Fibroblast of lung (primary cell): ENCODE measurements around the gene TRIAP1. TPM values are rescaled to one million over a fixed set of nuclear protein-coding genes. Genes with fewer than 3 reads are reported as not detected.
A peak's percentile ranks its signal among the peaks of the same experiment; 100 is the strongest.

Experiments
- DNase-seq, 2 donors: peaks; one replicate each; pipeline versions ENCODE4 v3.0.0 to v3.0.0-alpha.2; 2010; ENCODE audit warnings: low read depth in 2 of 2
- H2AFZ ChIP-seq: 2 replicates; pipeline ENCODE4 v1.5.1; 2012; ENCODE audit warnings: low read length, control low read depth, inconsistent platforms
- H3K27ac ChIP-seq: 2 replicates; pipeline ENCODE4 v1.5.1; 2011; ENCODE audit warnings: low read length, control low read depth; ENCODE audit not compliant: insufficient read depth
- H3K27me3 ChIP-seq: 2 replicates; pipeline ENCODE4 v1.5.1; 2011; ENCODE audit warnings: mild to moderate bottlenecking, low read length; ENCODE audit not compliant: control insufficient read depth, insufficient read depth
- H3K36me3 ChIP-seq: 2 replicates; pipeline ENCODE4 v1.5.1; 2011; ENCODE audit warnings: low read length; ENCODE audit not compliant: control insufficient read depth, insufficient read depth
- H3K4me1 ChIP-seq: 2 replicates; pipeline ENCODE4 v1.5.1; 2011; ENCODE audit warnings: low read length; ENCODE audit not compliant: control insufficient read depth, insufficient read depth; ENCODE audit errors: extremely low read depth
- H3K4me2 ChIP-seq: 2 replicates; pipeline ENCODE4 v1.5.1; 2011; ENCODE audit warnings: low read length, control low read depth; ENCODE audit not compliant: insufficient read depth; ENCODE audit errors: extremely low read depth
- H3K4me3 ChIP-seq, 4 experiments: fragments of 200-600 bp in 1 of 4; sonication (generic) in 1 of 4; replicated peaks in 1 of 4; 2 replicates each; pipeline ENCODE4 v1.5.1; 2011 to 2016; ENCODE audit warnings: low read length in 4 of 4, low read depth in 3 of 4, mild to moderate bottlenecking in 3 of 4, control low read depth in 2 of 4, inconsistent platforms in 1 of 4, mixed read lengths in 1 of 4; ENCODE audit not compliant: insufficient read depth in 1 of 4; ENCODE audit errors: control extremely low read depth in 1 of 4
- H3K79me2 ChIP-seq: 2 replicates; pipeline ENCODE4 v1.5.1; 2012; ENCODE audit warnings: mild to moderate bottlenecking, low read length, inconsistent platforms; ENCODE audit not compliant: control insufficient read depth, insufficient read depth
- H3K9ac ChIP-seq: 2 replicates; pipeline ENCODE4 v1.5.1; 2011; ENCODE audit warnings: mild to moderate bottlenecking, low read length, control low read depth; ENCODE audit not compliant: insufficient read depth
- H3K9me3 ChIP-seq: 2 replicates; pipeline ENCODE4 v1.5.1; 2012; ENCODE audit warnings: low read depth, low read length; ENCODE audit not compliant: control insufficient read depth, insufficient read depth
- H4K20me1 ChIP-seq: 2 replicates; pipeline ENCODE4 v1.5.1; 2011; ENCODE audit warnings: low read length; ENCODE audit not compliant: control insufficient read depth, insufficient read depth; ENCODE audit errors: extremely low read depth
- EZH2 ChIP-seq: IDR thresholded peaks from 2 replicates; pipeline ENCODE4 v1.5.1; 2012; ENCODE audit warnings: low read length, control low read depth, mild to moderate bottlenecking; ENCODE audit errors: missing control alignments
- polyA plus RNA-seq, 2 donors: library from polyadenylated mRNA; depleted of rRNA in 1 of 2; stranded (reverse) in 1 of 2; unstranded in 1 of 2; fragments of >200 nt; gene quantifications; 2 replicates each; pipeline ENCODE4 v1.2.1, GENCODE V29; 2011 to 2012; ENCODE audit warnings: missing spikeins in 1 of 2
- total RNA-seq: library from RNA; depleted of rRNA; stranded (reverse); fragments of >200 nt; gene quantifications from 2 replicates; pipeline ENCODE4 v1.2.1, GENCODE V29; 2014
- TF ChIP-seq, protein P1 (sequence below), 2 donors: IDR thresholded peaks in 1 of 2; conservative IDR thresholded peaks in 1 of 2; 1 replicate in 1 of 2; 2 replicates in 1 of 2; pipeline ENCODE4 v1.5.1; 2011 to 2012; ENCODE audit warnings: low read length in 2 of 2, control low read depth in 1 of 2, inconsistent platforms in 1 of 2, low read depth in 1 of 2, mild to moderate bottlenecking in 1 of 2

The TRIAP1 gene
- total and polyA plus RNA-seq, 2 donors (not counting 1 experiment from before 2014, with no cell fraction given) = 29.6 to 52.7 TPM

DNA sequence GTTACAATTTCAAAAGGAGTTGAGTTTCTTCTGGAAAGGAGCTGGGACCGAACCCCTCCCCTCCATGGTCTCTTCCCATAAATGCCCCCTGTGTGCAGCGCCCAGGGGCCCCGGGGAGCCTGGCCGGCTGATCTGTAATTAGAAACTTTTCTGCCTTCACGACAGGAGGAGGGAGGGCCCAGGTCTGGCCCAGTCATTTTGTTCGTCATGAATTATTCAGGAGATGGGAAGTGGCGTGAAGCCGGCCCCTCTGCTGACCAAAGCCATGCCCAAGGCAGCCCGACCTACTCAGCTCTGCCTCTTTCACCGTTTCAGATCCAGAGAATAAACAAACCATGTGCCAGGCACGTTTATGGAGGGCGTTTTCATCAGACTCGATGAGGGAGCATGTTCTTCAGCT, 44.0 kb downstream of the TRIAP1 start:
- no peak overlapping the region for H3K9ac ChIP-seq
- no peak overlapping the region for H3K27ac ChIP-seq
- H3K79me2 ChIP-seq = no peaks in the 10 kb centered on the region
- no peak overlapping the region for H2AFZ ChIP-seq
- no peak overlapping the region for H3K4me2 ChIP-seq
- no peaks in the 10 kb centered on the region for H3K27me3 ChIP-seq
- no peaks in the 10 kb centered on the region for H3K36me3 ChIP-seq
- no peak overlapping the region for H3K4me3 ChIP-seq
- H3K9me3 ChIP-seq = no peaks in the 10 kb centered on the region
- TF ChIP-seq, protein P1, sequence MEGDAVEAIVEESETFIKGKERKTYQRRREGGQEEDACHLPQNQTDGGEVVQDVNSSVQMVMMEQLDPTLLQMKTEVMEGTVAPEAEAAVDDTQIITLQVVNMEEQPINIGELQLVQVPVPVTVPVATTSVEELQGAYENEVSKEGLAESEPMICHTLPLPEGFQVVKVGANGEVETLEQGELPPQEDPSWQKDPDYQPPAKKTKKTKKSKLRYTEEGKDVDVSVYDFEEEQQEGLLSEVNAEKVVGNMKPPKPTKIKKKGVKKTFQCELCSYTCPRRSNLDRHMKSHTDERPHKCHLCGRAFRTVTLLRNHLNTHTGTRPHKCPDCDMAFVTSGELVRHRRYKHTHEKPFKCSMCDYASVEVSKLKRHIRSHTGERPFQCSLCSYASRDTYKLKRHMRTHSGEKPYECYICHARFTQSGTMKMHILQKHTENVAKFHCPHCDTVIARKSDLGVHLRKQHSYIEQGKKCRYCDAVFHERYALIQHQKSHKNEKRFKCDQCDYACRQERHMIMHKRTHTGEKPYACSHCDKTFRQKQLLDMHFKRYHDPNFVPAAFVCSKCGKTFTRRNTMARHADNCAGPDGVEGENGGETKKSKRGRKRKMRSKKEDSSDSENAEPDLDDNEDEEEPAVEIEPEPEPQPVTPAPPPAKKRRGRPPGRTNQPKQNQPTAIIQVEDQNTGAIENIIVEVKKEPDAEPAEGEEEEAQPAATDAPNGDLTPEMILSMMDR (conservative IDR thresholded peaks at IDR 0.05 in 1 of 2, IDR thresholded peaks at IDR 0.05 in 1 of 2; ENCODE audit: low read depth in 1 of 2, low read length in 2 of 2) = no peak
- no peak for TF ChIP-seq EZH2
- DNase-seq = peak in 1 of 2 donors; percentile 41
- H3K4me1 ChIP-seq = no peaks in the 10 kb centered on the region
- H4K20me1 ChIP-seq = no peaks in the 10 kb centered on the region

DNA sequence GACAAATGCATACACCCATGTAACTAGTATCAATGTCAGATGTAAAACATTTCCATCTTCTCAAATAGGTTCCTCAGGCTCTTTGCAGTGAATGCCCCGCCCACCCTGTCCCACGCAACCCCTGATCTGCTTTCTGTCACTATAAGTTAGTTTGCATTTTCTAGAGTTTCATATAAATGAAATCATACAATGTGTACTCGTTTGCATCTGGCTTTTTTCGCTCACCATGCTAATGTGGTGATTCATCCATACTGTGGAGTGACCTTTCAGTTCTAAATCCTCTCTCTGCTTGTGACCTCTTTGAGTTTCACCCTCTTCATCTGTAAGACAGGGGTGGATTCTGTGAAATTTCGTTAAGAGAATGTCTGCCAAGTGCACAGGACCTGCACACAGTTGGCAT, 46.7 kb downstream of the TRIAP1 start:
- no peaks in the 10 kb centered on the region for H3K79me2 ChIP-seq
- no peaks in the 10 kb centered on the region for H3K36me3 ChIP-seq
- no peaks in the 10 kb centered on the region for H4K20me1 ChIP-seq
- H3K27ac ChIP-seq = no peak overlapping the region
- H3K4me1 ChIP-seq = no peaks in the 10 kb centered on the region
- no peaks in the 10 kb centered on the region for H3K9me3 ChIP-seq
- no peak overlapping the region for H2AFZ ChIP-seq
- peaks cover 11% of the 10 kb centered on the region for H3K27me3 ChIP-seq
- peak; percentile 75 to 87 for DNase-seq
- H3K4me2 ChIP-seq = no peak overlapping the region
- TF ChIP-seq, protein P1 (conservative IDR thresholded peaks at IDR 0.05 in 1 of 2, IDR thresholded peaks at IDR 0.05 in 1 of 2; ENCODE audit: low read depth in 1 of 2, low read length in 2 of 2) = no peak
- no peak for TF ChIP-seq EZH2
- no peak overlapping the region for H3K9ac ChIP-seq
- H3K4me3 ChIP-seq = no peak overlapping the region

DNA sequence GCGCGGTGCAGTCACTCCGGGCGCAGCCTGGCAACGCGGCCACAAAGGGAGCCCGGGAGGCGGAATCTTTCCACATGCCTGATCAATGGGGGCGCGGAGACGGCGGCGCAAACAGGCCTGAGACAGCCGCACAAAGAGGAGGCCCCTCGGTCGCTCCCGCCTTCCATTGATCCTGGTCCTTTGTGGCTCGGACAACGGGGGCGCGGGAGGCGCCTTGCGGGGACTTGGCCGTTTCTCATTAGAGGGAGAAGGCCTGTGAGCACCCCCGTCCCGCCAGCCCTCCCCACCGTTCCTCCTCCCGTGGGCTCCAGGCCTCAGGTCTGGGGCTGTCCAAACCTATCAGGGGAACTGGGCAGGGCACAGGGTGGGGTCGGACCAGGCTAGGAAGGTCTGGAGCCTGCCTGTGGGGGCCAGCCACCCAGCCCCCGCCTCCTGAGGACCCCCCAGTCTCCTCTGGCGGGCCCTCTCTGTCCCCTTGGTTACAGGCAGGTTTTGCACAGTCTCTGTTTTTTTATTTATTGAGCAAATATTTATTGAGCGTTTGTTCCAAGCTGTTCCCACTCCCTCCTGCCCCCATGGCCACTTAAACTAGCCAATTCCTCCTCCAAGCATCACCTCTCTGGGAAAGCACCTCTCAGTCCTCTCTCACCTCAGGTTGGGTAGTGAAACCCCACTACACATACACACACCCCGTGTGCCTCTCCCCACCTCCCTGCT, 48.2 kb downstream of the TRIAP1 start:
- Histone ChIP-seq H3K4me2 (no peak overlapping the region), H3K27ac (no peak overlapping the region), H2AFZ (no peak overlapping the region), H3K36me3 (no peaks in the 10 kb centered on the region), H3K9me3 (no peaks in the 10 kb centered on the region), H3K27me3 (peaks cover 17% of the 10 kb centered on the region), H3K79me2 (no peaks in the 10 kb centered on the region), H3K4me1 (no peaks in the 10 kb centered on the region), H4K20me1 (no peaks in the 10 kb centered on the region), H3K9ac (no peak overlapping the region), H3K4me3 (no peak overlapping the region)
- TF ChIP-seq EZH2 = no peak
- TF ChIP-seq, protein P1 (conservative IDR thresholded peaks at IDR 0.05 in 1 of 2, IDR thresholded peaks at IDR 0.05 in 1 of 2; ENCODE audit: low read depth in 1 of 2, low read length in 2 of 2) = no peak
- peak in 1 of 2 donors; percentile 50 for DNase-seq
